Measurements from ENCODE around the gene SAT2. TPM values are rescaled to one million over a fixed set of nuclear protein-coding genes. Genes with fewer than 3 reads are reported as not detected.
"Not testable (repeated sequence)": the region's sequence is repeated elsewhere in the genome, so short reads cannot be mapped to it uniquely, and the experiment has no call there.

The SAT2 gene
- total RNA-seq, 1 donor from 2014 or later: 45.0 TPM

DNA sequence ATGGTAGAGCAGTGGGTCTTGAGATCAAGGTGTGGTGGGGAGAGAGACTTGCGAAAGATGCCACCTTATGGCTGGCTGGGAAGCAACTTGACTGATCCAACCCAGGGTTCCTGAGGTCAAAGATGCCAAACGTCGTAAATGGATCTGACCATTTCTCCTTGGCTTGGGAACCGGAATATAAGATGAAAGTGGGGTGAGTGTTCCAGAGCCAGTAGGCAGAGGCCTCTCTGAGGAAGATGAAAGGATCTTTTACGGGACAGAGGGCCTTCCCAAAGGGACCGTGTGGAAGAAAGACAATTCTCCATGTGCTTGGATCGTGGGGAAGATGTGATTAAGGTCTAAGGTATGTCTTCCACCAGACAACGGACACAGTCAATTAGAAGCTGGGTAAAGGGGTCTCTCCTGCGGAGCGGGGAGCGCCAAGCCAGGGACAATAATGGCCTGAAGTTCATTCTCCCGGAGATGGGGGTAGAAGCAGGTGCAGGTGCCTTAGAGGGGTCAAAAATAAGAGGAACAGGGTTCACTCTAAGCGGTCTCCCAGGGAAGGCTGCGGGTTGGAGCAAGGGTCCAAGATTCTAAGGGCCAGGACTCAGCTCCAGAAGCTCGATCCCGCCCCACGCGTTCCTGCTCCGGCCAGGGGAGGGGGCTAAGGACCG, 13.7 kb downstream of the SAT2 start:
- Mint-ChIP-seq H3K4me3 (peak overlapping the region; percentile 87), H3K9me3 (no peaks in the 10 kb centered on the region)
- CTCF ChIA-PET: interaction anchor here (1.0 to 1.6 kb wide), 3 partner anchors 25 to 74 kb away, joined by 4 to 7 read pairs (median 6); partner anchors contain the start of genes SENP3, SOX15 and TP53

DNA sequence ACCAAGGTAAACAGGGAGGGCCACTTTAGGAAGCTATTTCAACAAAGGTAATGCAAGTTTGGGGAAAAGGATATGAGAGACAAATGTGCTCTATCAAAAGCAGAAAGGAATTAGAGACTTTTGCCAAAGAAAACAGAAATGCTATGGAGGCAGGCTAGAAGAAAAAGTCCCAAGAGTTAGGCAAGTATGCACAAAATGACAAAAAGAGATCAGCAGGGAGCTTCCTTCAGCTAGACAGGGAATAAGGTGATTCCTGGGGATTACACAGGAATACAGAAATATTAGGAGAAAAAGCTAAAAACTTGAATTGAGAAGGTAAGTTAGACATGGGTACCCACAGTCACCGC, 15.4 kb downstream of the SAT2 start:
- intact Hi-C loops (cut with micrococcal nuclease): no loop called here
- no peaks in the 10 kb centered on the region for H3K27me3 Mint-ChIP-seq
- ChIA-PET CTCF (interaction anchor here (1.5 kb wide), 1 partner anchor 23 kb away, joined by 4 read pairs; no protein-coding TSS in a partner anchor), POLR2A (interaction anchor here (0.6 to 6.1 kb wide), 3 partner anchors 32 to 492 kb away, joined by 3 to 109 read pairs (median 6); partner anchors contain the start of genes TP53 and WRAP53)
- H3K27ac Mint-ChIP-seq: no peak overlapping the region
- no peak for DNase-seq
- H3K9me3 Mint-ChIP-seq: no peaks in the 10 kb centered on the region
- peaks cover 40% of the 10 kb centered on the region for H3K4me1 Mint-ChIP-seq
- peak overlapping the region; percentile 44 for H3K4me3 Mint-ChIP-seq
- no peak for ATAC-seq (ENCODE audit: low read depth)
- H3K36me3 Mint-ChIP-seq (ENCODE audit: low read depth): peaks cover 22% of the 10 kb centered on the region
- TF ChIP-seq, protein P1, sequence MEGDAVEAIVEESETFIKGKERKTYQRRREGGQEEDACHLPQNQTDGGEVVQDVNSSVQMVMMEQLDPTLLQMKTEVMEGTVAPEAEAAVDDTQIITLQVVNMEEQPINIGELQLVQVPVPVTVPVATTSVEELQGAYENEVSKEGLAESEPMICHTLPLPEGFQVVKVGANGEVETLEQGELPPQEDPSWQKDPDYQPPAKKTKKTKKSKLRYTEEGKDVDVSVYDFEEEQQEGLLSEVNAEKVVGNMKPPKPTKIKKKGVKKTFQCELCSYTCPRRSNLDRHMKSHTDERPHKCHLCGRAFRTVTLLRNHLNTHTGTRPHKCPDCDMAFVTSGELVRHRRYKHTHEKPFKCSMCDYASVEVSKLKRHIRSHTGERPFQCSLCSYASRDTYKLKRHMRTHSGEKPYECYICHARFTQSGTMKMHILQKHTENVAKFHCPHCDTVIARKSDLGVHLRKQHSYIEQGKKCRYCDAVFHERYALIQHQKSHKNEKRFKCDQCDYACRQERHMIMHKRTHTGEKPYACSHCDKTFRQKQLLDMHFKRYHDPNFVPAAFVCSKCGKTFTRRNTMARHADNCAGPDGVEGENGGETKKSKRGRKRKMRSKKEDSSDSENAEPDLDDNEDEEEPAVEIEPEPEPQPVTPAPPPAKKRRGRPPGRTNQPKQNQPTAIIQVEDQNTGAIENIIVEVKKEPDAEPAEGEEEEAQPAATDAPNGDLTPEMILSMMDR (IDR thresholded peaks at IDR 0.05): no peak

More for the DNA sequence above, 13.7 kb downstream of the SAT2 start:
- H3K27ac Mint-ChIP-seq: peak overlapping the region; percentile 82
- DNase-seq (no peak), ATAC-seq (ENCODE audit: low read depth) (no peak)
- intact Hi-C loops (cut with micrococcal nuclease): loop anchor here (1.0 to 2.0 kb wide), 2 partner anchors 53 to 243 kb away; partner anchors contain the start of genes NAA38 and SENP3
- H3K36me3 Mint-ChIP-seq (ENCODE audit: low read depth): peaks cover 22% of the 10 kb centered on the region
- H3K4me1 Mint-ChIP-seq: peaks cover 40% of the 10 kb centered on the region
- H3K27me3 Mint-ChIP-seq: no peaks in the 10 kb centered on the region
- TF ChIP-seq, protein P1 (IDR thresholded peaks at IDR 0.05): no peak
- POLR2A ChIA-PET: interaction anchor here (0.9 to 6.1 kb wide), 9 partner anchors 12 to 278 kb away, joined by 3 to 109 read pairs (median 5); partner anchors contain the start of genes ACAP1, CD68, POLR2A and SAT2

DNA sequence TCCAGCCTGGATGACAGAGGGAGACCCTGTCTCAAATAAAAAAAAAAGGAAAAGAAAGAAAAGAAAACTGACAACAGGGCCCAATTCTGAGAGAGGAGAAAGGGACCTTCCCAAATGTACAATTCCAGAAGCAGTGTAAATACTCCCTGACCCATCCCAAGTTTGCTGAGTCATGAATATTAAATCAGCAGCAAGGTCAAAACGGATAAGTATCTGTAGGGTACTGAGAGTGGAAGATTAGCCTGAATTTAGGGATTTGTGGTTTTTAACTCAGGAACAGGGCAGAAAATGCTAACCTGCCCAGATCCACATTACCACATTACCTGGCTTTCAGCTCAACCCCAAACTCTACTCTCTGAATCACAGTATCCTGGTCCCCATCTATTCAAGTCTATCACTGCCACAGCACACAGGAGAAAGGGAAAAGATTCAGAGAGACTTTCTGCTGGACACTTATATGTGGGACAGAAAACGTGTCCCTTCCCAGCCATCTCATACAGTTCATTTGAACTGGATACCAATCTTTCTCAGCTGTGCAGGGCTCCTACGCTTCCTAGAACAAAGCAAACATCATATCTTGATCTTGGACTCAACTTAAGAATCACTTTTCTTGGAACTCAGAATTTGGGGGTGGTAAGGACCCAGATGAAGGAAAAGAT, 15.9 kb downstream of the SAT2 start:
- Mint-ChIP-seq H3K27me3 (no peaks in the 10 kb centered on the region), H3K27ac (no peak overlapping the region), H3K4me3 (peak overlapping the region; percentile 44), H3K9me3 (no peaks in the 10 kb centered on the region), H3K4me1 (peaks cover 40% of the 10 kb centered on the region), H3K36me3 (ENCODE audit: low read depth) (peaks cover 22% of the 10 kb centered on the region)
- intact Hi-C loops (cut with micrococcal nuclease): no loop called here
- ATAC-seq (ENCODE audit: low read depth) (no peak), DNase-seq (no peak)
- POLR2A ChIA-PET: interaction anchor here (6.1 kb wide), 1 partner anchor 76 kb away, joined by 109 read pairs; the partner anchor contains the start of genes TP53 and WRAP53
- CTCF ChIA-PET: interaction anchor here (1.5 kb wide), 1 partner anchor 23 kb away, joined by 4 read pairs; no protein-coding TSS in a partner anchor
- TF ChIP-seq, protein P1 (IDR thresholded peaks at IDR 0.05): no peak

DNA sequence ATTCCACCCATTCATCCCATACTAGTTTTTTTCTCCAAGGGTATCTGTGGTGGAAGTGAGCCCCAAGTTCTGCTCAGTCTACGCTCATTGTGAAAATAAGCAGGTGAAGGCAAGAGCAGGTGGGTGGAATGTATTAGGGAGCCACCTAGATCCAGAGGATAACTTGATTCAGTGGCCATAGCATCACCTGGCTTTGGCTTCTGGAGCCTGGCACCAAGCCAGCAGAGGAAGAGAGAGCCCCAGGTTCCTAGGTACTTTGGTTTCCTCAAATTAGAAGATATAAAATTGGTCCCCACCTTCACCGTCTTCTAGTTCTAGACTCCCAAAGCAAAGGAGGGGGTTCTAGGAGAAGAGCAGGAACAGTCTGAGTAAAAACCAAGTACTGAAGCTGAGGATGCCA, 17.0 kb downstream of the SAT2 start:
- Mint-ChIP-seq H3K27me3 (no peaks in the 10 kb centered on the region), H3K36me3 (ENCODE audit: low read depth) (peaks cover 29% of the 10 kb centered on the region), H3K4me1 (peaks cover 40% of the 10 kb centered on the region), H3K4me3 (no peak overlapping the region), H3K27ac (no peak overlapping the region), H3K9me3 (no peaks in the 10 kb centered on the region)
- TF ChIP-seq, protein P1 (IDR thresholded peaks at IDR 0.05): no peak
- DNase-seq (no peak), ATAC-seq (ENCODE audit: low read depth) (no peak)
- ChIA-PET POLR2A (interaction anchor here (0.6 kb wide), 1 partner anchor 20 kb away, joined by 6 read pairs; no protein-coding TSS in a partner anchor), CTCF (interaction anchor here (3.0 kb wide), 1 partner anchor 22 kb away, joined by 10 read pairs; no protein-coding TSS in a partner anchor)
- intact Hi-C loops (cut with micrococcal nuclease): no loop called here

DNA sequence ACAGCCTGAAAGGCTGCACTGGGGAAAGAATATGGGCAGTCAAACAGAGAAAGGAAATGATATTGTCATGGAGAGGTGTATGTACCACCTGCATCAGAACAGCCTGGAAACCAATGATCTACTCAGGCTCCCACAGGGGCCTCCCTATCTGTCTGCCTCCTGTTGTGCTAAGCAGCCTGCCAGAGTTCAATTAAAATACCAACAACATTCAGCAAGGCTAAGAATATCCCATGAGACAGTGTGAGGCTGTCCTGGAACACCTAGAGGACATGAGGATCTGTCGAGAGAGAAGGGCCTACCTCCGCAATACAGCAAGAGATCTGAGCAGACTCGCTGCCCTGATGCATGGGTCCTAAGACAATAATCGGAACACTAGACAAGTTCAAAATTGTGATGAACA, 21.3 kb downstream of the SAT2 start:
- Mint-ChIP-seq H3K9me3 (no peaks in the 10 kb centered on the region), H3K4me3 (no peak overlapping the region), H3K27me3 (no peaks in the 10 kb centered on the region), H3K36me3 (ENCODE audit: low read depth) (peaks cover 62% of the 10 kb centered on the region), H3K4me1 (peaks cover 12% of the 10 kb centered on the region), H3K27ac (no peak overlapping the region)
- ATAC-seq (ENCODE audit: low read depth): no peak
- intact Hi-C loops (cut with micrococcal nuclease): no loop called here
- ChIA-PET CTCF (no interaction called here), POLR2A (no interaction called here)
- DNase-seq: no peak
- TF ChIP-seq, protein P1 (IDR thresholded peaks at IDR 0.05): no peak

DNA sequence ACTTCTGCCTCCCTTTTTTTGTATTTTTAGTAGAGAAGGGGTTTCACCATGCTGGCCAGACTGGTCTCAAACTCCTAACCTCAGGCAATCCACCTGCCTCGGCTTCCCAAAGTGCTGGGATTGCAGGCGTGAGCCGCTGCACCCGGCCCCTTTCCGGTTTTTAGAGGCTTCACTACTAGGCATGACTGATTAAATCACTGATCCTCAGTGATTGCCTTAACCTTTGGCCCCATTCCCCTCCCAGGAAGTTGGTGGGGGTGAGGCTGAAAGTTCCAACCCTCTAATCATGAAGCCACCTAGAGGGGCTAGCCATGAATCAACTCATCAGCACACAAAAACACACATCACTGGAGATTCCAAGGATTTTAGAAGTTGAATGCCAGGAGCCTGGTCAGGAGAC, 30.1 kb downstream of the SAT2 start:
- H3K27ac Mint-ChIP-seq; H3K4me1 Mint-ChIP-seq; H3K27me3 Mint-ChIP-seq; intact Hi-C loops (cut with micrococcal nuclease); CTCF ChIA-PET; H3K9me3 Mint-ChIP-seq; ATAC-seq (ENCODE audit: low read depth); POLR2A ChIA-PET; DNase-seq; H3K4me3 Mint-ChIP-seq: not testable (repeated sequence)
- H3K36me3 Mint-ChIP-seq (ENCODE audit: low read depth): peaks cover 83% of the 10 kb centered on the region
